Neural cell (in vitro differentiated cells): ENCODE measurements around the gene TMTC1. TPM values are rescaled to one million over a fixed set of nuclear protein-coding genes. Genes with fewer than 3 reads are reported as not detected.

Experiments used
- H2AFZ ChIP-seq: fragments of 200-600, 300-800 bp; sonication (generic), shearing (Covaris generic); 2 replicates; pipeline ENCODE4 v1.6.0; 2014; ENCODE audit warnings: low read depth, mild to moderate bottlenecking, antibody characterized with exemption, low read length, moderate library complexity
- H3F3A ChIP-seq: fragments of 200-600 bp; shearing (Covaris generic); 2 replicates; pipeline ENCODE4 v1.6.1; 2016; ENCODE audit warnings: mild to moderate bottlenecking, moderate library complexity, mixed read lengths, antibody characterized with exemption, low read length; ENCODE audit not compliant: insufficient read depth, poor library complexity, severe bottlenecking
- H3K27ac ChIP-seq: fragments of 200-600, 300-800 bp; sonication (generic), shearing (Covaris generic); 2 replicates; pipeline ENCODE4 v1.5.1; 2014; ENCODE audit warnings: mild to moderate bottlenecking, low read length, moderate library complexity
- H3K27me3 ChIP-seq: fragments of 300-800, 200-600 bp; sonication (generic), shearing (Covaris generic); 2 replicates; pipeline ENCODE4 v1.6.0; 2014; ENCODE audit warnings: mild to moderate bottlenecking, low read depth, low read length, moderate library complexity; ENCODE audit not compliant: insufficient read depth
- H3K36me3 ChIP-seq: fragments of 300-800, 200-600 bp; sonication (generic), shearing (Covaris generic); 2 replicates; pipeline ENCODE4 v1.5.1; 2014; ENCODE audit warnings: mild to moderate bottlenecking, antibody characterized with exemption, low read length, moderate library complexity; ENCODE audit not compliant: insufficient read depth
- H3K4me2 ChIP-seq: fragments of 300-800, 200-600 bp; sonication (generic), shearing (Covaris generic); 2 replicates; pipeline ENCODE4 v1.6.0; 2014; ENCODE audit warnings: mild to moderate bottlenecking, low read length
- H3K4me3 ChIP-seq: fragments of 300-800, 200-600 bp; sonication (generic), shearing (Covaris generic); 2 replicates; pipeline ENCODE4 v1.5.1; 2014; ENCODE audit warnings: mild to moderate bottlenecking, low read length, moderate library complexity
- H3K79me2 ChIP-seq: fragments of 200-600 bp; shearing (Covaris generic); replicated peaks from 2 replicates; pipeline ENCODE4 v1.6.0; 2014; ENCODE audit warnings: mild to moderate bottlenecking, low read length, moderate library complexity; ENCODE audit not compliant: insufficient read depth
- H3K9ac ChIP-seq: fragments of 300-800, 200-600 bp; sonication (generic), shearing (Covaris generic); 2 replicates; pipeline ENCODE4 v1.6.1; 2016; ENCODE audit warnings: mild to moderate bottlenecking, low read length, mixed read lengths
- H3K9me2 ChIP-seq: fragments of 200-600 bp; shearing (Covaris generic); 2 replicates; pipeline ENCODE4 v1.6.1; 2016; ENCODE audit warnings: mild to moderate bottlenecking, low read length, mixed read lengths; ENCODE audit not compliant: insufficient read depth
- H3K9me3 ChIP-seq: fragments of 200-600, 300-800 bp; sonication (generic), shearing (Covaris generic); 2 replicates; pipeline ENCODE4 v1.6.1; 2016; ENCODE audit warnings: mild to moderate bottlenecking, mixed run types, low read length, moderate library complexity, mixed read lengths
- H4K20me1 ChIP-seq: fragments of 200-600 bp; shearing (Covaris generic); 2 replicates; pipeline ENCODE4 v1.6.1; 2016; ENCODE audit warnings: mild to moderate bottlenecking, mixed run types; ENCODE audit not compliant: insufficient read depth
- CTCF ChIP-seq: fragments of 450-650 bp; IDR thresholded peaks from 2 replicates; pipeline ENCODE4 v1.5.1; 2014; ENCODE audit warnings: antibody characterized with exemption, mild to moderate bottlenecking, moderate library complexity; ENCODE audit not compliant: poor library complexity, severe bottlenecking
- EP300 ChIP-seq: fragments of 450-650 bp; conservative IDR thresholded peaks from 2 replicates; pipeline ENCODE4 v1.6.1; 2014; ENCODE audit warnings: antibody characterized with exemption, mild to moderate bottlenecking, moderate library complexity; ENCODE audit not compliant: poor library complexity, severe bottlenecking
- EZH2 ChIP-seq: fragments of 200-600, 300-800 bp; shearing (Covaris generic), sonication (generic); IDR thresholded peaks from 2 replicates; pipeline ENCODE4 v1.6.1; 2014; ENCODE audit warnings: antibody characterized with exemption, low read length, borderline replicate concordance, mild to moderate bottlenecking; ENCODE audit not compliant: insufficient read depth, poor library complexity, severe bottlenecking
- MXI1 ChIP-seq: fragments of 450-650 bp; conservative IDR thresholded peaks from 2 replicates; pipeline ENCODE4 v1.6.1; 2014; ENCODE audit warnings: antibody characterized with exemption, mild to moderate bottlenecking; ENCODE audit not compliant: poor library complexity, severe bottlenecking
- POLR2AphosphoS5 ChIP-seq: IDR thresholded peaks from 2 replicates; pipeline ENCODE4 v1.6.1; 2012
- RAD21 ChIP-seq: fragments of 450-650 bp; conservative IDR thresholded peaks from 2 replicates; pipeline ENCODE4 v1.6.1; 2014; ENCODE audit warnings: antibody characterized with exemption, mild to moderate bottlenecking, moderate library complexity
- REST ChIP-seq: IDR thresholded peaks from 2 replicates; pipeline ENCODE4 v1.6.1; 2012; ENCODE audit warnings: borderline replicate concordance
- SMC3 ChIP-seq: fragments of 450-650 bp; conservative IDR thresholded peaks from 2 replicates; pipeline ENCODE4 v1.6.1; 2014; ENCODE audit warnings: antibody characterized with exemption, mild to moderate bottlenecking, moderate library complexity; ENCODE audit not compliant: poor library complexity
- TAF1 ChIP-seq: IDR thresholded peaks from 2 replicates; pipeline ENCODE4 v1.6.1; 2012; ENCODE audit warnings: low read depth
- polyA plus RNA-seq: library from polyadenylated mRNA; depleted of rRNA; stranded (reverse); fragments of >200 nt; gene quantifications from 2 replicates; pipeline ENCODE4 v1.2.3, GENCODE V29; 2014

TMTC1 gene
- polyA plus RNA-seq, 1 donor from 2014 or later = 10.0 TPM

- Histone ChIP-seq H3K4me3 (peak overlapping the region; percentile 85), H2AFZ (no peak overlapping the region), H4K20me1 (no peaks in the 10 kb centered on the region), H3K9ac (no peak overlapping the region), H3K36me3 (no peaks in the 10 kb centered on the region), H3K4me2 (no peak overlapping the region), H3F3A (peaks cover 13% of the 10 kb centered on the region), H3K9me2 (no peaks in the 10 kb centered on the region), H3K27ac (no peak overlapping the region), H3K9me3 (no peaks in the 10 kb centered on the region), H3K79me2 (peaks cover 6% of the 10 kb centered on the region), H3K27me3 (peaks cover 11% of the 10 kb centered on the region)
- no peak for TF ChIP-seq CTCF
- no peak for TF ChIP-seq REST
- TF ChIP-seq MXI1 = no peak
- TF ChIP-seq RAD21 = no peak
- TF ChIP-seq SMC3 = no peak
- TF ChIP-seq EZH2 = no peak
- TF ChIP-seq POLR2AphosphoS5 = no peak
- TF ChIP-seq TAF1 = no peak
- TF ChIP-seq EP300 = no peak
These were observed 3.7 kb downstream of the TMTC1 start for GRCh38 chr12:29780084-29780483.

GRCh38 chr12:29778531-29778930, 5.2 kb downstream of the TMTC1 start:
- Histone ChIP-seq H3K9me3 (no peaks in the 10 kb centered on the region), H3K79me2 (peaks cover 6% of the 10 kb centered on the region), H3F3A (peaks cover 13% of the 10 kb centered on the region)

More at GRCh38 chr12:29778531-29778930, 5.2 kb downstream of the TMTC1 start:
- peak overlapping the region; percentile 7 for H3K4me3 ChIP-seq
- no peak overlapping the region for H3K27ac ChIP-seq
- H3K9ac ChIP-seq = no peak overlapping the region
- no peaks in the 10 kb centered on the region for H3K9me2 ChIP-seq
- no peak overlapping the region for H3K4me2 ChIP-seq
- no peaks in the 10 kb centered on the region for H4K20me1 ChIP-seq
- H3K36me3 ChIP-seq = peaks cover 3% of the 10 kb centered on the region
- peaks cover 11% of the 10 kb centered on the region for H3K27me3 ChIP-seq
- TF ChIP-seq SMC3 = no peak
- no peak for TF ChIP-seq EP300
- no peak for TF ChIP-seq POLR2AphosphoS5
- no peak for TF ChIP-seq CTCF
- no peak for TF ChIP-seq TAF1
- no peak for TF ChIP-seq REST
- no peak for TF ChIP-seq EZH2
- no peak for TF ChIP-seq MXI1
- no peak for TF ChIP-seq RAD21
- H2AFZ ChIP-seq = no peak overlapping the region
